ENCODE results near the gene BICRA. TPM values are rescaled to one million over a fixed set of nuclear protein-coding genes. Genes with fewer than 3 reads are reported as not detected.
A peak's percentile ranks its signal among the peaks of the same experiment; 100 is the strongest.
"Not testable (repeated sequence)": the region's sequence is repeated elsewhere in the genome, so short reads cannot be mapped to it uniquely, and the experiment has no call there.

The BICRA gene
- total RNA-seq, 1 donor from 2014 or later: 9.8 TPM

GRCh38 chr19:47694466-47695273, 85.7 kb downstream of the BICRA start:
- DNase-seq: no peak

- DNase-seq: no peak
These were observed 86.8 kb downstream of the BICRA start for GRCh38 chr19:47695533-47696262.

- DNase-seq: no peak
These were observed 87.7 kb downstream of the BICRA start for GRCh38 chr19:47696635-47697034.

GRCh38 chr19:47697863-47698609, 89.1 kb downstream of the BICRA start:
- DNase-seq: peak; percentile 77

GRCh38 chr19:47698631-47699359, 89.9 kb downstream of the BICRA start:
- no peak for DNase-seq

GRCh38 chr19:47699360-47699917, 90.5 kb downstream of the BICRA start:
- DNase-seq: no peak

GRCh38 chr19:47700934-47701716, 92.2 kb downstream of the BICRA start:
- no peak for DNase-seq

- DNase-seq: no peak
These were observed 93.0 kb downstream of the BICRA start for GRCh38 chr19:47701717-47702552.

- no peak for DNase-seq
These were observed 93.7 kb downstream of the BICRA start for GRCh38 chr19:47702671-47703070.

- no peak for DNase-seq
These were observed 94.4 kb downstream of the BICRA start for GRCh38 chr19:47703301-47703700.

- DNase-seq: no peak
These were observed 95.1 kb downstream of the BICRA start for GRCh38 chr19:47704024-47704423.

- no peak for DNase-seq
These were observed 95.7 kb downstream of the BICRA start for GRCh38 chr19:47704656-47705055.

GRCh38 chr19:47707135-47707925, 98.4 kb downstream of the BICRA start:
- no peak for DNase-seq

GRCh38 chr19:47711652-47712242, 102.8 kb downstream of the BICRA start:
- DNase-seq: no peak

GRCh38 chr19:47713046-47714021, 104.4 kb downstream of the BICRA start, which contains the start of gene EHD2:
Gene EHD2, plus strand, starts transcription at chr19:47713422. Its CDS starts 3,191 bp downstream, at chr19:47716613.
- DNase-seq: peak; percentile 6

- DNase-seq: no peak
These were observed 105.4 kb downstream of the BICRA start for GRCh38 chr19:47714339-47714738.

GRCh38 chr19:47714855-47715254, 105.9 kb downstream of the BICRA start:
- not testable (repeated sequence) for DNase-seq

Measured in occipital lobe (tissue), 2 donors.